WTC11 (cell line): ENCODE measurements around the gene RNU1-4. TPM values are rescaled to one million over a fixed set of nuclear protein-coding genes. Genes with fewer than 3 reads are reported as not detected.
"Not testable (repeated sequence)": the region's sequence is repeated elsewhere in the genome, so short reads cannot be mapped to it uniquely, and the experiment has no call there.

Experiments
- ATAC-seq: fragments of 200-7000 bp; cut with Tn5 transposase; 2 replicates; pipeline ENCODE4 v1.10.0; 2021; ENCODE audit warnings: mild to moderate bottlenecking, moderate library complexity
- CTCF ChIA-PET: fragments of 300-600 bp; sonication (Branson Sonifier 250); formaldehyde crosslinking; loops from one replicate; lab custom pipeline; 2021; ENCODE audit warnings: antibody characterized with exemption; lab: Charles Lee
- POLR2A ChIA-PET: fragments of 350-600 bp; sonication (Branson Sonifier 250); formaldehyde crosslinking; loops from one replicate; lab custom pipeline; 2021; ENCODE audit warnings: antibody characterized with exemption; lab: Charles Lee
- DNase-seq: peaks from one replicate; pipeline ENCODE4 v3.0.0; 2021; ENCODE audit warnings: low spot score
- H3K27ac Mint-ChIP-seq: 2 replicates; pipeline ENCODE4 v1.8.0; 2021; ENCODE audit warnings: mixed read lengths
- H3K27me3 Mint-ChIP-seq: 2 replicates; pipeline ENCODE4 v1.8.0; 2021; ENCODE audit warnings: low read depth, mild to moderate bottlenecking, moderate library complexity, mixed read lengths
- H3K36me3 Mint-ChIP-seq: 2 replicates; pipeline ENCODE4 v1.8.0; 2021; ENCODE audit warnings: mixed read lengths
- H3K4me1 Mint-ChIP-seq: 2 replicates; pipeline ENCODE4 v1.8.0; 2022; ENCODE audit warnings: mixed read lengths
- H3K4me3 Mint-ChIP-seq: 2 replicates; pipeline ENCODE4 v1.8.0; 2021; ENCODE audit warnings: mild to moderate bottlenecking, moderate library complexity, mixed read lengths
- H3K9me3 Mint-ChIP-seq: 2 replicates; pipeline ENCODE4 v1.8.0; 2021; ENCODE audit warnings: mixed read lengths
- ZNF121 ChIP-seq: sonication (generic); formaldehyde crosslinking; IDR thresholded peaks from 2 replicates; pipeline ENCODE4 v1.8.0; 2023; ENCODE audit warnings: missing genetic modification reagents
- total RNA-seq: library from RNA; stranded (reverse); gene quantifications from 3 replicates; pipeline ENCODE4 v1.2.3, GENCODE V29; 2021

The RNU1-4 gene
- total RNA-seq, 1 experiment from 2014 or later: 1,197 TPM

- peak; percentile 65 for TF ChIP-seq ZNF121 (CRISPR knock-in tag)
- ATAC-seq: peak; percentile 35
- DNase-seq, H3K27me3 Mint-ChIP-seq, H3K4me1 Mint-ChIP-seq, H3K27ac Mint-ChIP-seq, H3K9me3 Mint-ChIP-seq, H3K36me3 Mint-ChIP-seq: not testable (repeated sequence)
- peak overlapping the region; percentile 43; the same call in 1 of the 2 replicates for H3K4me3 Mint-ChIP-seq
- ChIA-PET POLR2A (interaction anchor here (0.6 kb wide), 1 partner anchor 148 kb away, joined by 3 read pairs; no protein-coding TSS in a partner anchor), CTCF (interaction anchor here (0.6 to 3.8 kb wide), 22 partner anchors 8 to 279 kb away, joined by 3 to 71 read pairs (median 8); partner anchors contain the start of genes CROCC and NBPF1)
Measured at GRCh38 chr1:16707130-16708093, 32.9 kb upstream of the RNU1-4 start.

- H3K27me3 Mint-ChIP-seq, H3K9me3 Mint-ChIP-seq, H3K27ac Mint-ChIP-seq, ATAC-seq, H3K4me3 Mint-ChIP-seq, DNase-seq, H3K36me3 Mint-ChIP-seq, H3K4me1 Mint-ChIP-seq: not testable (repeated sequence)
- CTCF ChIA-PET: interaction anchor here (0.7 to 3.8 kb wide), 12 partner anchors 9 to 184 kb away, joined by 3 to 71 read pairs (median 23); no protein-coding TSS in a partner anchor
- POLR2A ChIA-PET: interaction anchor here (0.6 to 0.7 kb wide), 2 partner anchors 10 to 15 kb away, joined by 3 read pairs; no protein-coding TSS in a partner anchor
Measured at GRCh38 chr1:16708704-16709103, 31.6 kb upstream of the RNU1-4 start.

- H3K27me3 Mint-ChIP-seq, H3K4me3 Mint-ChIP-seq, POLR2A ChIA-PET, H3K4me1 Mint-ChIP-seq, H3K36me3 Mint-ChIP-seq, DNase-seq, H3K27ac Mint-ChIP-seq, H3K9me3 Mint-ChIP-seq: not testable (repeated sequence)
- peak; percentile 77 for ATAC-seq
- CTCF ChIA-PET: interaction anchor here (0.6 to 3.8 kb wide), 9 partner anchors 8 to 89 kb away, joined by 3 to 71 read pairs (median 26); no protein-coding TSS in a partner anchor
Measured at GRCh38 chr1:16709659-16710087, 30.6 kb upstream of the RNU1-4 start.

GRCh38 chr1:16710618-16711017, 29.7 kb upstream of the RNU1-4 start:
- ChIA-PET CTCF (interaction anchor here (1.0 to 1.1 kb wide), 2 partner anchors 10 to 17 kb away, joined by 3 to 4 read pairs; no protein-coding TSS in a partner anchor), POLR2A (interaction anchor here (0.8 kb wide), 1 partner anchor 66 kb away, joined by 3 read pairs; no protein-coding TSS in a partner anchor)
- H3K4me1 Mint-ChIP-seq, H3K27ac Mint-ChIP-seq, H3K27me3 Mint-ChIP-seq, H3K36me3 Mint-ChIP-seq, ATAC-seq, H3K9me3 Mint-ChIP-seq, H3K4me3 Mint-ChIP-seq, DNase-seq: not testable (repeated sequence)

- H3K4me3 Mint-ChIP-seq, H3K9me3 Mint-ChIP-seq, H3K27ac Mint-ChIP-seq, H3K27me3 Mint-ChIP-seq, ATAC-seq, DNase-seq, H3K4me1 Mint-ChIP-seq, H3K36me3 Mint-ChIP-seq, POLR2A ChIA-PET: not testable (repeated sequence)
- CTCF ChIA-PET: interaction anchor here (1.4 to 1.6 kb wide), 2 partner anchors 19 to 91 kb away, joined by 3 read pairs; no protein-coding TSS in a partner anchor
Measured at GRCh38 chr1:16712131-16712530, 28.2 kb upstream of the RNU1-4 start.

- H3K9me3 Mint-ChIP-seq, H3K4me1 Mint-ChIP-seq, H3K36me3 Mint-ChIP-seq, H3K27me3 Mint-ChIP-seq, H3K4me3 Mint-ChIP-seq, DNase-seq, POLR2A ChIA-PET, H3K27ac Mint-ChIP-seq, ATAC-seq: not testable (repeated sequence)
- CTCF ChIA-PET: interaction anchor here (1.6 kb wide), 1 partner anchor 92 kb away, joined by 3 read pairs; no protein-coding TSS in a partner anchor
Measured at GRCh38 chr1:16712582-16712981, 27.7 kb upstream of the RNU1-4 start.

- H3K36me3 Mint-ChIP-seq, H3K27ac Mint-ChIP-seq, H3K27me3 Mint-ChIP-seq, H3K4me3 Mint-ChIP-seq, POLR2A ChIA-PET, H3K9me3 Mint-ChIP-seq, DNase-seq, ATAC-seq: not testable (repeated sequence)
- CTCF ChIA-PET: interaction anchor here (1.6 kb wide), 1 partner anchor 92 kb away, joined by 3 read pairs; no protein-coding TSS in a partner anchor
- peaks cover 11% of the 10 kb centered on the region for H3K4me1 Mint-ChIP-seq
Measured at GRCh38 chr1:16712984-16713383, 27.3 kb upstream of the RNU1-4 start.

GRCh38 chr1:16713480-16713879, 26.8 kb upstream of the RNU1-4 start:
- H3K27ac Mint-ChIP-seq, H3K36me3 Mint-ChIP-seq, DNase-seq, H3K27me3 Mint-ChIP-seq, H3K4me3 Mint-ChIP-seq, CTCF ChIA-PET, ATAC-seq, H3K9me3 Mint-ChIP-seq, POLR2A ChIA-PET: not testable (repeated sequence)
- H3K4me1 Mint-ChIP-seq: peaks cover 12% of the 10 kb centered on the region
